ENCODE measurements around the gene ATR. TPM values are rescaled to one million over a fixed set of nuclear protein-coding genes. Genes with fewer than 3 reads are reported as not detected.

Gene ATR
- total and polyA plus RNA-seq, 10 of the 15 experiments (the other 5 are each of a cell fraction or from before 2014, with no cell fraction given), result 21.0 to 41.5 (median 30.1) TPM

DNA sequence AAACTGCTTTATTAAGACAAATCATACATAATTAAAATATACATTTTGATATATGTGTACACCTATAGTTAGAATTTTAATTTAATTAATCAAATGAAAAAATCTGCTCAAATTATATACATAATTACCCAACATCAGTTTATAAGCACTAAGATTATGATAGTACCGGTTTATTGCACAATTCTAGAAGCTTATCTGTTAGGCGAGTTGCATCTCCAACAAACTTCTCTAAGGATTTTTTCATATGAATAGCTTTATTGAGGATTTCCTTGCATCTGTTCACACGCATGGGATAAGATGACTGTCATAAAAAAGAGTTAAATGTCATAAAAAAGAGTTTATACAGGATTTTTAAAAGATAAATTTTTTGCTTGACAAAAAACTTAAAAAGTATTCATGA lies 110.8 kb downstream of the ATR start:
- Histone ChIP-seq H3K36me3 (ENCODE audit: control insufficient read depth in 2 of 2, insufficient read depth in 2 of 2, low read length in 1 of 2) (peaks cover 0 to 7% of the 10 kb centered on the region in 2 experiments; a peak in 1 of 4 replicates), H3K4me3 (no peak overlapping the region), H3K9ac (ENCODE audit: control insufficient read depth, insufficient read depth, low read length) (no peak overlapping the region), H3K27ac (ENCODE audit: control insufficient read depth, insufficient read depth) (no peak overlapping the region), H3K4me2 (ENCODE audit: control insufficient read depth, insufficient read depth) (no peak overlapping the region), H3K79me2 (ENCODE audit: control insufficient read depth, insufficient read depth, low read length) (no peaks in the 10 kb centered on the region), H3K27me3 (replicated peaks in 1 of 2; ENCODE audit: control insufficient read depth in 2 of 2, insufficient read depth in 2 of 2, low read length in 1 of 2) (no peaks in the 10 kb centered on the region), H2AFZ (ENCODE audit: control insufficient read depth, low read depth, low read length) (no peak overlapping the region), H3K9me3 (replicated peaks; ENCODE audit: control insufficient read depth, insufficient read depth, low read length) (no peaks in the 10 kb centered on the region), H3K4me1 (ENCODE audit: control insufficient read depth, insufficient read depth, low read length) (no peaks in the 10 kb centered on the region), H4K20me1 (ENCODE audit: control insufficient read depth, insufficient read depth) (no peaks in the 10 kb centered on the region)
- DNase-seq (ENCODE audit: low read depth, low spot score) (no peak), ATAC-seq (no peak), FAIRE-seq (no peak)
- BruUV-seq (replicated peaks), result no TSS peak
- intact Hi-C loops (cut with micrococcal nuclease; ENCODE audit: unreplicated experiment), result no loop called here
- ChIA-PET RAD21 (ENCODE audit: unreplicated experiment) (no interaction called here), POLR2A (no interaction called here), SMC1A (ENCODE audit: uncharacterized antibody, unreplicated experiment) (interaction anchor here (0.6 kb wide), 1 partner anchor 76 kb away, joined by 3 read pairs; no protein-coding TSS in a partner anchor), CTCF (no interaction called here)
- 100% methylated on average over 3 of the region's 3 CpGs for WGBS (ENCODE audit: insufficient coverage, insufficient replicate concordance, low lambda C conversion rate, missing lambda C conversion rate)
- in situ Hi-C loops (cut with MboI), result no loop called here
- TF ChIP-seq CEBPZ (IDR thresholded peaks at IDR 0.05; ENCODE audit: low read depth, low read length) (no peak), RBBP5 (conservative IDR thresholded peaks at IDR 0.05) (no peak)
- TF ChIP-seq, protein P1, sequence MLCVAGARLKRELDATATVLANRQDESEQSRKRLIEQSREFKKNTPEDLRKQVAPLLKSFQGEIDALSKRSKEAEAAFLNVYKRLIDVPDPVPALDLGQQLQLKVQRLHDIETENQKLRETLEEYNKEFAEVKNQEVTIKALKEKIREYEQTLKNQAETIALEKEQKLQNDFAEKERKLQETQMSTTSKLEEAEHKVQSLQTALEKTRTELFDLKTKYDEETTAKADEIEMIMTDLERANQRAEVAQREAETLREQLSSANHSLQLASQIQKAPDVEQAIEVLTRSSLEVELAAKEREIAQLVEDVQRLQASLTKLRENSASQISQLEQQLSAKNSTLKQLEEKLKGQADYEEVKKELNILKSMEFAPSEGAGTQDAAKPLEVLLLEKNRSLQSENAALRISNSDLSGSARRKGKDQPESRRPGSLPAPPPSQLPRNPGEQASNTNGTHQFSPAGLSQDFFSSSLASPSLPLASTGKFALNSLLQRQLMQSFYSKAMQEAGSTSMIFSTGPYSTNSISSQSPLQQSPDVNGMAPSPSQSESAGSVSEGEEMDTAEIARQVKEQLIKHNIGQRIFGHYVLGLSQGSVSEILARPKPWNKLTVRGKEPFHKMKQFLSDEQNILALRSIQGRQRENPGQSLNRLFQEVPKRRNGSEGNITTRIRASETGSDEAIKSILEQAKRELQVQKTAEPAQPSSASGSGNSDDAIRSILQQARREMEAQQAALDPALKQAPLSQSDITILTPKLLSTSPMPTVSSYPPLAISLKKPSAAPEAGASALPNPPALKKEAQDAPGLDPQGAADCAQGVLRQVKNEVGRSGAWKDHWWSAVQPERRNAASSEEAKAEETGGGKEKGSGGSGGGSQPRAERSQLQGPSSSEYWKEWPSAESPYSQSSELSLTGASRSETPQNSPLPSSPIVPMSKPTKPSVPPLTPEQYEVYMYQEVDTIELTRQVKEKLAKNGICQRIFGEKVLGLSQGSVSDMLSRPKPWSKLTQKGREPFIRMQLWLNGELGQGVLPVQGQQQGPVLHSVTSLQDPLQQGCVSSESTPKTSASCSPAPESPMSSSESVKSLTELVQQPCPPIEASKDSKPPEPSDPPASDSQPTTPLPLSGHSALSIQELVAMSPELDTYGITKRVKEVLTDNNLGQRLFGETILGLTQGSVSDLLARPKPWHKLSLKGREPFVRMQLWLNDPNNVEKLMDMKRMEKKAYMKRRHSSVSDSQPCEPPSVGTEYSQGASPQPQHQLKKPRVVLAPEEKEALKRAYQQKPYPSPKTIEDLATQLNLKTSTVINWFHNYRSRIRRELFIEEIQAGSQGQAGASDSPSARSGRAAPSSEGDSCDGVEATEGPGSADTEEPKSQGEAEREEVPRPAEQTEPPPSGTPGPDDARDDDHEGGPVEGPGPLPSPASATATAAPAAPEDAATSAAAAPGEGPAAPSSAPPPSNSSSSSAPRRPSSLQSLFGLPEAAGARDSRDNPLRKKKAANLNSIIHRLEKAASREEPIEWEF (IDR thresholded peaks at IDR 0.05; ENCODE audit: insufficient replicate concordance, low read depth, low read length), result no peak
